ENCODE data around the gene UNC79. TPM values are rescaled to one million over a fixed set of nuclear protein-coding genes. Genes with fewer than 3 reads are reported as not detected.

The UNC79 gene
- total RNA-seq, 1 donor, result under 0.01 TPM

- Histone ChIP-seq H3K79me2 (ENCODE audit: insufficient read depth, low read length) (no peaks in the 10 kb centered on the region), H2AFZ (ENCODE audit: low read length) (no peak overlapping the region), H3K4me1 (ENCODE audit: insufficient read depth, low read length) (no peaks in the 10 kb centered on the region), H3K27ac (ENCODE audit: low read depth, low read length) (no peak overlapping the region), H3K27me3 (ENCODE audit: insufficient read depth, low read length) (no peaks in the 10 kb centered on the region), H3K4me2 (ENCODE audit: insufficient read depth, low read length) (no peak overlapping the region), H3K9me3 (ENCODE audit: low read depth, low read length) (no peaks in the 10 kb centered on the region), H3K36me3 (ENCODE audit: insufficient read depth, low read length) (no peaks in the 10 kb centered on the region), H3K4me3 (ENCODE audit: insufficient read depth, low read length) (no peak overlapping the region), H4K20me1 (ENCODE audit: insufficient read depth, low read length) (no peaks in the 10 kb centered on the region)
- DNase-seq (ENCODE audit: insufficient read length, low spot score, missing footprints), result no peak
- no peak for TF ChIP-seq CTCF (IDR thresholded peaks at IDR 0.05; ENCODE audit: extremely low read depth, low read depth, low read length)
These were observed 316.8 kb downstream of the UNC79 start for GRCh38 chr14:93747560-93747959.

DNA sequence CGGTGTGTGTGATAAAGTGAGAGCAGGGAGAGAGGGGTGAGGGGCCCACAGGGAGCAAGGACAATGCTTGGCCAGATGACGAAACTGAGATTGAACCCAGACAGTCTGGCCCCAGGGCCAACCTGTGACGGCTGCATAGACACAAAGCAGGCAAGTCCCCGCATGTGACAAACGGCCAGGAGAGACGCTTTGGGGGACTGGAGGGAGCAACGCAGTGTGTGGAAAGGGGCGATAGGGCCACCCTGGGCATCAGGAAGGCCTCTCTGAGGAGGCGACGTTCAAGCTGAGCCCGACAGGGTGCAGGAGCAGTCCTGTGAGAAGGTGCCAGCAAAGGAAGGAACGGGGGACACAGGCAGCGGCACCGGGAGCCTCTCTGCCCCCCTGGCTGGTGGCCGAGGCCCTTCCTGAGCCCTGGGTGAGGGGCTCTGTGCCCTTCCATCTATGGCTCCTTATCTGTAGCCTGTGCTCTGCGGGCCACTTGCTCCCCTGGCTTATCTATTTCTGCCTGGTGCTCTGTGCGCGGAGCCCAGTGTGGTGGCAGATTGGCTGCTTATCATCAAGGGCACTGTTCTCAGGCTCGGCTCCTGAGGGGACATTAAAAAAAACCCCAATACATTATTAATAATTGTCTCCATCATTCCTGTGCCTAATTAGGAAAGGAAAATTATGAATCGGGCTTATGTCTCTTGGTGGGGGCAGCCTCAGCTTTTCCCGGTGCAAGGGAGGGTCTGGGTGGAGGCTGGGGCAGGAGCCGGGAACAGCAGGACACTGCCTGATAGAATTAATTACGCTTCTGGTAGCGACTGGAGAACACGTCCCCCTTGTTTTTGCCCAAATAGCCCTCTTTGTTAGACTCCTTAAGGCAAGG lies 317.7 kb downstream of the UNC79 start:
- DNase-seq (ENCODE audit: insufficient read length, low spot score, missing footprints), result peak; percentile 69

GRCh38 chr14:93749076-93749420 lies 318.3 kb downstream of the UNC79 start:
- Histone ChIP-seq H4K20me1 (ENCODE audit: insufficient read depth, low read length) (no peaks in the 10 kb centered on the region), H3K27me3 (ENCODE audit: insufficient read depth, low read length) (peaks cover 3% of the 10 kb centered on the region), H3K36me3 (ENCODE audit: insufficient read depth, low read length) (no peaks in the 10 kb centered on the region), H3K27ac (ENCODE audit: low read depth, low read length) (no peak overlapping the region), H2AFZ (ENCODE audit: low read length) (no peak overlapping the region), H3K4me3 (ENCODE audit: insufficient read depth, low read length) (no peak overlapping the region), H3K4me1 (ENCODE audit: insufficient read depth, low read length) (no peaks in the 10 kb centered on the region), H3K4me2 (ENCODE audit: insufficient read depth, low read length) (no peak overlapping the region), H3K9me3 (ENCODE audit: low read depth, low read length) (no peaks in the 10 kb centered on the region), H3K79me2 (ENCODE audit: insufficient read depth, low read length) (no peaks in the 10 kb centered on the region)
- DNase-seq (ENCODE audit: insufficient read length, low spot score, missing footprints), result peak; percentile 45
- TF ChIP-seq CTCF (IDR thresholded peaks at IDR 0.05; ENCODE audit: extremely low read depth, low read depth, low read length), result no peak

More for the DNA sequence above, 317.7 kb downstream of the UNC79 start:
- no peaks in the 10 kb centered on the region for H4K20me1 ChIP-seq (ENCODE audit: insufficient read depth, low read length)
- no peak overlapping the region for H3K4me3 ChIP-seq (ENCODE audit: insufficient read depth, low read length)
- no peaks in the 10 kb centered on the region for H3K9me3 ChIP-seq (ENCODE audit: low read depth, low read length)
- H3K4me1 ChIP-seq (ENCODE audit: insufficient read depth, low read length), result no peaks in the 10 kb centered on the region
- no peaks in the 10 kb centered on the region for H3K36me3 ChIP-seq (ENCODE audit: insufficient read depth, low read length)
- TF ChIP-seq CTCF (IDR thresholded peaks at IDR 0.05; ENCODE audit: extremely low read depth, low read depth, low read length), result no peak
- H3K79me2 ChIP-seq (ENCODE audit: insufficient read depth, low read length), result no peaks in the 10 kb centered on the region
- peaks cover 3% of the 10 kb centered on the region for H3K27me3 ChIP-seq (ENCODE audit: insufficient read depth, low read length)
- H3K4me2 ChIP-seq (ENCODE audit: insufficient read depth, low read length), result no peak overlapping the region
- H2AFZ ChIP-seq (ENCODE audit: low read length), result no peak overlapping the region
- H3K27ac ChIP-seq (ENCODE audit: low read depth, low read length), result no peak overlapping the region

DNA sequence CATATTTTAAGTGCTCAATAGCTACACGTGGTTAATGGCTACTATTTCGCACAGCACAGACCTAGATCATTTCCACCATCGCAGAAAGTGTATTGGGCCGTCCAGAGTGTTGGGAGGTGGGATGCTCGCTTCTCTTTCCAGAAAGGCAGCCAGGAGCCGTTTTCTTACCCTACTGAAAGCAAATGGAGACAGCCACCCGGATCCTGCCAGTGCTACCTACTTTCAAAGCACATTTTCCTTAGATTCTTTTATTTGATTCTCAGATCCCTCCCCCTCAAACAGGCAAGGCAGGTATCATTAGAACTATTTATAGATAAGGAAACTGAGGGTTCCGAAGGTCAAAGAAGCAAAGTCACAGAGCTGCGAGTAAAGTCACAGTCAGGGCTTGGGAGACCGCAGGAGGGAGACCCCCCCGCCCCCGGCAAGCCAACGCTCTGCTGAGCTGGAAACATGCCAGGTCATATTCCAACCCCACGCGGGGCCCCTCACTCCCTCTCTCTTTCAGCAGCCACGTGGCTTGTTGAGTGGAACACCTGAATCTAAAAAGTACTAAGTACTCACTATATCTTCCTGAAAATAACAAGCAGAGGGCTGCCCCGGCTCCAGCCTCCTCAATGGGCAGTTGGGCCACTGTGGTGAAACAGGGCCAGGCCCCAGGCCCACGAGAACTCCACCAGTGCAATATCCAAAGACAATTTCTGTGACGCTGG lies 321.4 kb downstream of the UNC79 start:
- Histone ChIP-seq H3K27me3 (ENCODE audit: insufficient read depth, low read length) (peaks cover 3% of the 10 kb centered on the region), H3K4me2 (ENCODE audit: insufficient read depth, low read length) (no peak overlapping the region), H3K4me3 (ENCODE audit: insufficient read depth, low read length) (no peak overlapping the region)

More for the DNA sequence above, 321.4 kb downstream of the UNC79 start:
- no peaks in the 10 kb centered on the region for H3K9me3 ChIP-seq (ENCODE audit: low read depth, low read length)
- no peaks in the 10 kb centered on the region for H3K79me2 ChIP-seq (ENCODE audit: insufficient read depth, low read length)
- H3K4me1 ChIP-seq (ENCODE audit: insufficient read depth, low read length), result no peaks in the 10 kb centered on the region
- no peak for TF ChIP-seq CTCF (IDR thresholded peaks at IDR 0.05; ENCODE audit: extremely low read depth, low read depth, low read length)
- no peaks in the 10 kb centered on the region for H3K36me3 ChIP-seq (ENCODE audit: insufficient read depth, low read length)
- H4K20me1 ChIP-seq (ENCODE audit: insufficient read depth, low read length), result no peaks in the 10 kb centered on the region
- DNase-seq (ENCODE audit: insufficient read length, low spot score, missing footprints), result no peak
- H2AFZ ChIP-seq (ENCODE audit: low read length), result no peak overlapping the region
- no peak overlapping the region for H3K27ac ChIP-seq (ENCODE audit: low read depth, low read length)

All from osteoblast (primary cell).